Neutrophil (primary cell): ENCODE data around the gene TSPAN1.

Source experiments
- H3K27ac ChIP-seq: fragments of 200-600 bp; sonication (generic); 2 replicates; pipeline ENCODE4 v1.5.1; 2016; ENCODE audit warnings: mild to moderate bottlenecking, moderate library complexity
- H3K27me3 ChIP-seq: fragments of 200-600 bp; sonication (generic); 2 replicates; pipeline ENCODE4 v1.6.0; 2016; ENCODE audit warnings: mild to moderate bottlenecking
- H3K36me3 ChIP-seq: fragments of 200-600 bp; sonication (generic); 2 replicates; pipeline ENCODE4 v1.5.1; 2017
- H3K4me1 ChIP-seq, 2 experiments: fragments of 200-600 bp in 1 of 2; sonication (generic) in 1 of 2; 1 replicate in 1 of 2; 2 replicates in 1 of 2; pipeline versions ENCODE4 v1.5.1 to v1.6.1; 2013 to 2016; ENCODE audit warnings: low read depth in 1 of 2, low read length in 1 of 2, mild to moderate bottlenecking in 1 of 2, moderate library complexity in 1 of 2; ENCODE audit not compliant: control insufficient read depth in 1 of 2, insufficient read depth in 1 of 2
- H3K4me3 ChIP-seq, 2 experiments: fragments of 200-600 bp in 1 of 2; sonication (generic) in 1 of 2; 1 replicate in 1 of 2; 2 replicates in 1 of 2; pipeline ENCODE4 v1.5.1; 2013 to 2016; ENCODE audit warnings: low read depth in 1 of 2, low read length in 1 of 2, mild to moderate bottlenecking in 1 of 2, moderate library complexity in 1 of 2
- H3K9me3 ChIP-seq: fragments of 200-600 bp; sonication (generic); 2 replicates; pipeline ENCODE4 v1.5.1; 2016
- TF ChIP-seq, protein P1 (sequence below): fragments of 200-600 bp; sonication (generic); IDR thresholded peaks from 2 replicates; pipeline ENCODE4 v1.5.1; 2016; ENCODE audit warnings: antibody characterized with exemption

The TSPAN1 gene

GRCh38 chr1:46183926-46184557 lies 9.2 kb downstream of the TSPAN1 start:
- no peaks in the 10 kb centered on the region for H3K27me3 ChIP-seq
- H3K4me3 ChIP-seq: no peak overlapping the region
- no peak overlapping the region for H3K27ac ChIP-seq
- TF ChIP-seq, protein P1, sequence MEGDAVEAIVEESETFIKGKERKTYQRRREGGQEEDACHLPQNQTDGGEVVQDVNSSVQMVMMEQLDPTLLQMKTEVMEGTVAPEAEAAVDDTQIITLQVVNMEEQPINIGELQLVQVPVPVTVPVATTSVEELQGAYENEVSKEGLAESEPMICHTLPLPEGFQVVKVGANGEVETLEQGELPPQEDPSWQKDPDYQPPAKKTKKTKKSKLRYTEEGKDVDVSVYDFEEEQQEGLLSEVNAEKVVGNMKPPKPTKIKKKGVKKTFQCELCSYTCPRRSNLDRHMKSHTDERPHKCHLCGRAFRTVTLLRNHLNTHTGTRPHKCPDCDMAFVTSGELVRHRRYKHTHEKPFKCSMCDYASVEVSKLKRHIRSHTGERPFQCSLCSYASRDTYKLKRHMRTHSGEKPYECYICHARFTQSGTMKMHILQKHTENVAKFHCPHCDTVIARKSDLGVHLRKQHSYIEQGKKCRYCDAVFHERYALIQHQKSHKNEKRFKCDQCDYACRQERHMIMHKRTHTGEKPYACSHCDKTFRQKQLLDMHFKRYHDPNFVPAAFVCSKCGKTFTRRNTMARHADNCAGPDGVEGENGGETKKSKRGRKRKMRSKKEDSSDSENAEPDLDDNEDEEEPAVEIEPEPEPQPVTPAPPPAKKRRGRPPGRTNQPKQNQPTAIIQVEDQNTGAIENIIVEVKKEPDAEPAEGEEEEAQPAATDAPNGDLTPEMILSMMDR: no peak
- peaks cover 7% of the 10 kb centered on the region for H3K36me3 ChIP-seq
- H3K9me3 ChIP-seq: no peaks in the 10 kb centered on the region
- H3K4me1 ChIP-seq: peaks cover 0 to 5% of the 10 kb centered on the region in 2 experiments

- H3K27me3 ChIP-seq: no peaks in the 10 kb centered on the region
- no peaks in the 10 kb centered on the region for H3K4me1 ChIP-seq
- H3K4me3 ChIP-seq: no peak overlapping the region
- H3K36me3 ChIP-seq: peaks cover 8% of the 10 kb centered on the region
- H3K27ac ChIP-seq: no peak overlapping the region
- TF ChIP-seq, protein P1: no peak
- no peaks in the 10 kb centered on the region for H3K9me3 ChIP-seq
These were observed 10.2 kb downstream of the TSPAN1 start for GRCh38 chr1:46184920-46185658.

- Histone ChIP-seq H3K27ac (no peak overlapping the region), H3K27me3 (no peaks in the 10 kb centered on the region), H3K9me3 (no peaks in the 10 kb centered on the region), H3K4me3 (no peak overlapping the region), H3K36me3 (peaks cover 15% of the 10 kb centered on the region), H3K4me1 (no peaks in the 10 kb centered on the region)
- TF ChIP-seq, protein P1: no peak
These were observed 11.2 kb downstream of the TSPAN1 start for GRCh38 chr1:46186076-46186475.

- H3K9me3 ChIP-seq: no peaks in the 10 kb centered on the region
- TF ChIP-seq, protein P1: no peak
- no peak overlapping the region for H3K4me3 ChIP-seq
- no peak overlapping the region for H3K27ac ChIP-seq
- H3K36me3 ChIP-seq: peaks cover 22% of the 10 kb centered on the region
- no peaks in the 10 kb centered on the region for H3K4me1 ChIP-seq
- H3K27me3 ChIP-seq: no peaks in the 10 kb centered on the region
These were observed 12.4 kb downstream of the TSPAN1 start for GRCh38 chr1:46187106-46187869.

- Histone ChIP-seq H3K27me3 (no peaks in the 10 kb centered on the region), H3K27ac (no peak overlapping the region), H3K36me3 (peaks cover 32% of the 10 kb centered on the region), H3K4me1 (no peaks in the 10 kb centered on the region), H3K4me3 (no peak overlapping the region), H3K9me3 (no peaks in the 10 kb centered on the region)
- TF ChIP-seq, protein P1: no peak
These were observed 13.6 kb downstream of the TSPAN1 start for GRCh38 chr1:46188295-46189030.
